ENCODE data around the gene LNX2.
"Not testable (repeated sequence)": the region's sequence is repeated elsewhere in the genome, so short reads cannot be mapped to it uniquely, and the experiment has no call there.

Gene LNX2

DNA sequence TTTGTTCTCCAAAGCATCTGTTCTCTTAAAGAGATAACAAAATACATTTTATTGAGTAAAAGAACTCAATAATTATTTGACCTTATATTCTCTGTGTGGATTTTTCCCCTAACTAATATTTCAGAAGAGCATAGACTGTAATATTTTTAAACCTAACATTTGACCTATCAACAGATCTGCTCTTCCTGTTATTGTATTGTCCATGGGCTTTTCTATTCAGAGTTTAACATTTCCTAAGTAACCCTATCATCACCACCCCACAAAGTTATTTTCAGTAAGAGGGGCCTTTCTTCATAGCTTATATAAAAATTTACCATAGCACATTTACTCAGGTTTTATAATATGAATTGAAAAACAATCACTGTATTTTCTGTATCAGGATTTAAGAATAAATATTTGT is 18.9 kb upstream of the LNX2 start:
- no peak for DNase-seq
- in situ Hi-C loops (cut with MboI; ENCODE audit: low pct_unique_long_range_greater_than_20kb, low sequenced_read_pairs): no loop called here

DNA sequence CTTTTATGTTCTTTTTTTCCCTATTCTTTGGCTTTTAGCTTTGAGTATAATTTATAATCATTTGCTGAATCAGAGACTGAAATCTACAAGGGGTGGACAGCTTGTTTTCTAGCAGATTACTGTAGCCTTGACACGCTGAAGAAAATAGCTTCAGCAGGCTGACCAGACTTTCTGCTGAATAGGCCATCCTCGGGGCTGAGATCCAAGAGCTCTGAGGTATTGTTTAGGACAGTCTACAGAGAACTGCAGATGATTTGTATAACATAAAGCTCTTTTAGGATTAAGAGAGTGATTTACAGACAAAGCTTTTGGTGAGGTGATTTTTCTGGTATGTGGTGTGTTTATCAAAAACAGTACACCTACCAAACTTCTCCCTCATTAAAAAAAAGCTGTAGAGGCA is 18.2 kb upstream of the LNX2 start:
- in situ Hi-C loops (cut with MboI; ENCODE audit: low pct_unique_long_range_greater_than_20kb, low sequenced_read_pairs): no loop called here

DNA sequence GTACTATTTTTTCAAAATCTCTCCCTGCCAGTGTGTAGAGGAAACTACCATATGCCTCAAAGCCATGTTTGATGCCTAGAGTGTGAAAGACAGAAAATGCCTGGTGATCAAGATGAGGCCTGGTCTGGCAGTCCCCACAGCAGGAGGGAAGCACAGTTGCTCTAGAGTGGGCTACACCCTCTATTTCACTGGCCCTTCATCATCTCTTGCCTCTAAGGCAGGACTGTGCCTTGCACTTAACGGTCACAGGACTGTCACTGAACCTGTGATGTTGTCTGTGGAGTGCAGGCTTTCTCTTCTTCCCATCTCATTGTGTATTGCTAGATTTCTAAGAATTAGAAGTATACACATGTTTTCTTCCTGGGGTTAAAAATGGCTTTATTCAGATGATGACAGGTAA is 17.7 kb upstream of the LNX2 start:
- in situ Hi-C loops (cut with MboI; ENCODE audit: low pct_unique_long_range_greater_than_20kb, low sequenced_read_pairs): no loop called here
- no peak for DNase-seq

More for the DNA sequence above, 18.2 kb upstream of the LNX2 start:
- DNase-seq: no peak

DNA sequence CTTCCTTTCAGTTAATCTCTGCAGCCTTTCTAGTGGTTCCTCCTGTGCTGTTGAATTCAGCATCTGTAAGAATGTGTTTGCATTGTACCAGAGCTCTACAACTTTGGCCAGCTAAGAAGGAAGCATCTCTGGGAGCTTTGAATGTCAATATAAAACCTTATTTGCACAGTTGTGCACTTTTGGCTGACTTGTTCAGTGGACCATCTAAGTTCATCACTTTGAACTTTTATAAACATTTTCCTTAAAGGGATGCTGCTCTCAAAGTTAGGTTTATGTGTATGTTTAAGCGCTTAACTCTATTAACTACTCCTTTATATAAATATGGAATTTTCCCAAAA is 16.9 kb upstream of the LNX2 start:
- DNase-seq: no peak
- in situ Hi-C loops (cut with MboI; ENCODE audit: low pct_unique_long_range_greater_than_20kb, low sequenced_read_pairs): no loop called here

DNA sequence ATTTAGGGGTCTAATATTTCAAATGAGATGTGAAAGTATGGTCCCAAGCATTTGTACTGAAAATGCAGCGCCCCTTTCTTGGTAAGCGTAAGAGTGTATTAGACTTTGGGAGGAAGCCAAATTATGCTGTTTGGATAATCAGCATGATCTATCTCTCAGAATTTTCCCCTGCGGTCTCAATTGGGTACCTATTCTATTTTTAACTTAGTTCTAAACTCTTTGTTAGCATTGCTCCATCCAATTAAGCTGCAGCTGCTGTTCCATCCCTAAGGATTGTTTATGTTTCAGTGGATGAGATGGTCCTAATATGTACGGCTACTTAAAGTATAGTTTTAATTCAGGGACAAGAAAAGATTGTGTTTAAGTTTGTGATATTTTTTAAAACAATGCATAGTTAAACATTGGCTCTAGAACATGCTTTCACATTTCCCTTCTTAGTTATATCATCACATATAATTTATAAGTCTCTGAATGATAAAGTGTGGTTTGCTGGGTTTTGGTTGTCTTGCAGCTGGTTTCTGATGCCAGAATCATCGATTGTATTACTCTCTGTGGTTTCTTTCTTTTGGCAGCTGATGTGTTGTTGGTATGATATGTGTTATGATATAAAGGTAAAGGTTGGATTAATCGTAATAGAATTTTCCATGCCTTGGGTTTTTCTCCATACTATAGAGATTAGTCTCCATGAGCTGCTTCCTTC is 16.4 kb upstream of the LNX2 start:
- in situ Hi-C loops (cut with MboI; ENCODE audit: low pct_unique_long_range_greater_than_20kb, low sequenced_read_pairs): no loop called here
- DNase-seq: no peak

DNA sequence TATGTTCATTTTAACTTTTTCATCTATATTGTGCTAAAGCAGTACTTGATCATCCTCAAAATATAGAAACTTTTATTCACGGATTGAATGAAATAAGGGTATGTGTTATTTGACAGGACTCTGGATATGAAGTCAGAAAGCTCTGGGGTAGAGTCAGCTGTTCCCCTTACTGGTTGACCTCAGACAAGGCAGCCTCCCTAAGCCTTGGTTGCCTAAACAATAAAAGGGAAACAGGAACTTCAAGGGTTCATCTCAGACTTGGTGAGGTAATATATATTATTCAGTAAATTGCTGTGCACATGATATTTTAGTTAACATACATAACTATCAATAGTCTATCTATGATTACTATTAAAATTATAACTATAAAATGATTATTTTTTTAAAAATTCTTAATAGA is 14.9 kb upstream of the LNX2 start:
- DNase-seq: peak; percentile 44
- in situ Hi-C loops (cut with MboI; ENCODE audit: low pct_unique_long_range_greater_than_20kb, low sequenced_read_pairs): no loop called here

DNA sequence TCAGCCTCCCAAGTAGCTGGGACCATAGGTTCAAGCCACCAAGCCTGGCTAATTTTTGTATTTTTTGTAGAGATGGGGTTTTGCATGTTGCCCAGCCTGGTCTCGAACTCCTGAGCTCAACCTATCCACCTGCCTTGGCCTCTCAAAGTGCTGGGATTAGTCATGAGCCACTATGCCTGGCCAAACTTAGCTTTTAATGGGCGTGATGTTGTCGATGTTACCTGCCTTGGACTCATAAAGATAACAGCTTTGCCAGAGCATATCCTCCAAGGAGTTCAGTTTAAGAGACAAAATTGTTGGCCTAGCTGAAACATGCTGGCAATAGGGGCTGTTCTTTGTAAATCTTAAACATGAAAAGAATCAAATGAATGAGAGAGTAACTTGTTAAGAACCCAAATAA is 14.5 kb upstream of the LNX2 start:
- DNase-seq: no peak
- in situ Hi-C loops (cut with MboI; ENCODE audit: low pct_unique_long_range_greater_than_20kb, low sequenced_read_pairs): no loop called here

DNA sequence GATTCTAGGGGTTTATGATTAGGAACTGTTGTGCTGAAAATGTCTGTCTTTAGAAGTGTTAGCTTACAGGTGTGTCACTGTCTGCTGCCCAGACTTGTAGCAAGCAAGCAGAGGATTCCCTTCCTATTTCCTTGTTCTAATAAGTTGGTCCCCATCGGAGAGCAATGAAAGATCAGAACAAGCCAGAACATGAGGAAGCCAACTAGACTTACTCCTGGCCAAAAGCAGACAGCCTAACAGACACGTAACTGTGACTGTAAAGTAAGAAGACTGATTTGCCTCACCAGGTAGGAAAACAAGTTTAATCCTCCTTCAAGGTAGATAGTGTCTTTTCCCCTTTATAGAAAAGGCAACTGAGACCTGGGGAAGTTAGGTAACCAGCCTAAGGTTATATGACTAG is 13.9 kb upstream of the LNX2 start:
- no peak for DNase-seq
- in situ Hi-C loops (cut with MboI; ENCODE audit: low pct_unique_long_range_greater_than_20kb, low sequenced_read_pairs): no loop called here

DNA sequence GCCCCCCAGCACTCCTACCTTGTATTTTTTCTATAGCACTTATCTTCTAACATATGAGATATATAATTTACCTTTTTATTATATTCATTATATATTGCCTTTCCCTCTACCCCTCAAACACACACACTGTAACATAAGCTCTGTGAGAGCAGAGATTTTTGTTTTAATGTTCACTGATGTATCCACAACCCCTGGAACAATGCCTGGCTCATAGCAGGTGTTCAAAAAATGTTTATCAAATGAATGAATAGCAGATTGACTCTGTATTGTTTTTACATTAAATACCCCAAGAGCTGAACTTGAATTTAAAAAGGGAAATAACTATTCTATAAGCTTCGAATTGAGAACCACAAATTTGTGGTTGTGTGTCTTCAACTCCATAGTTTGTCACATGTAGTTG is 12.3 kb upstream of the LNX2 start:
- in situ Hi-C loops (cut with MboI; ENCODE audit: low pct_unique_long_range_greater_than_20kb, low sequenced_read_pairs): no loop called here

DNA sequence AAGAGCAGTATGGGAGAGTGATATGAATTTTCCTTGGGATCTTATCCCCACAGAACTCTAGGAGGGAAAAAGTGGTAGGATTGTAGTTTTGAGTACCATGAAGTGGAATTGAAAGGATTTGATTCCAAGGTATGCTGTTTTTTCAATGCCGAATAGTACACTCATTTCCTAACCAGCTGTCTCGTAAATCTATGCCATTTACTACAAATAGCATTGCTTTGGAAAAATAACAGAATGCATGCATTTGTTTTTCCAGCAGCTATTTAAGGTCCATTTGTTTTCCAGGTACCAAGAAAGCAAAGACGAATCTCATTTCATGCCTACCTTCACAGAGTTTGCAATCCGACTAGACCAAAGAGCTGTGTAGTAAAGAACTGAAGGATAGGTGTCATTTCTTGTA is 11.9 kb upstream of the LNX2 start:
- in situ Hi-C loops (cut with MboI; ENCODE audit: low pct_unique_long_range_greater_than_20kb, low sequenced_read_pairs): no loop called here
- no peak for DNase-seq

More for the DNA sequence above, 12.3 kb upstream of the LNX2 start:
- no peak for DNase-seq

DNA sequence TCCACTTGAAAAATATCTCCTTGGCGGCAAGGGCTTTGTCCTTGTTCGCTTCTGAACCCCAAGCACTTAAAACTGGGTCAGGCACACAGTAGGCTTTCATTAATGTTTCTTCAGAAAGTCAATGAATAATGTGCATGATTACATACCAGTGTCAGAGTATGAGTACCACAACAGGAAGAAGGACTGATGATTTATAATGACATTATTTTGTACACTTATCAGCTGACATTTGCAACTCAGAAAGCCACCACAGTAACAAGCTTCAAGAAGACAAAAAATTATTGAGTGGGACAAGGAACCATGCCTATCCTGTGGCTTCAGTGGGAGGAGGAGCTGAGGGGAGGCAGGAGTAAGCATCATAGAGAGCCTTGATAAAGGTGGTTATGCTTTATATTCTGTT is 11.3 kb upstream of the LNX2 start:
- DNase-seq: no peak
- in situ Hi-C loops (cut with MboI; ENCODE audit: low pct_unique_long_range_greater_than_20kb, low sequenced_read_pairs): no loop called here

DNA sequence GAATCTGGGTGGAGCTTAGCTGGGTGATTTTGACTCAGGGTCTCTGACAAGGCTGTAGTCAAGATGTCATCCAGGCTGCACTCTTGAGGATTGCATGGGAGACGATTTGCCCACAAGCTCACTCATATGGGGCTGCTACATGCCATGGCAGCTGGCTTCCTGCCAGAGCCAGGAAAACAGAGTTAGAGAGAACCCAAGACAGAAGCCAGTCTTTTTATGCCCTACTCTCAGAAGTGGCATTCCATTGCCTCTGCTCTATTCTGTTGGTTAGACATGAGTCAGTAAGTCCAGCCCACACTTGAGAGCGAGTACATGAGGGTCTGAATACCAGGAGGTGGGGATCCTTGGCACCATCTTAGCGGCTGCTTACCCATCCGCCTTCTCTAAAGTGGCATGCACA is 10.8 kb upstream of the LNX2 start:
- no peak for DNase-seq
- in situ Hi-C loops (cut with MboI; ENCODE audit: low pct_unique_long_range_greater_than_20kb, low sequenced_read_pairs): no loop called here

DNA sequence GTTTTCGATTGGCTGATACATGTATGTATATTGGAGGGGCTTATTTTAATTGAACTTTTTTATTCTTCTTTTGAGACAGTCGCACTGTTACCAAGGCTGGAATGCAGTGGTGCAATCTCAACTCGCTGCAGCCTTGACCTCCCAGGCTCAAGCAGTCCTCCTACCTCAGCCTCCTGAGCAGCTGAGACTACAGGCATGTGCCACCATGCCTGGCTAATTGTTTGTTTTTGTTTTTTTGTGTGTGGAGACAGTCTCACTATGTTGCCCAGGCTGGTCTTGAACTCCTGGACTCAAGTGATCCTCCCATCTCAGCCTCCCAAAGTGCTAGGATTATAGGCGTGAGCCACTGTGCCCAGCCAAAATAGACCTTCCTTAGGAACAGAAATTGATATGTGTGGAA is 8.4 kb upstream of the LNX2 start:
- in situ Hi-C loops (cut with MboI; ENCODE audit: low pct_unique_long_range_greater_than_20kb, low sequenced_read_pairs); DNase-seq: not testable (repeated sequence)

DNA sequence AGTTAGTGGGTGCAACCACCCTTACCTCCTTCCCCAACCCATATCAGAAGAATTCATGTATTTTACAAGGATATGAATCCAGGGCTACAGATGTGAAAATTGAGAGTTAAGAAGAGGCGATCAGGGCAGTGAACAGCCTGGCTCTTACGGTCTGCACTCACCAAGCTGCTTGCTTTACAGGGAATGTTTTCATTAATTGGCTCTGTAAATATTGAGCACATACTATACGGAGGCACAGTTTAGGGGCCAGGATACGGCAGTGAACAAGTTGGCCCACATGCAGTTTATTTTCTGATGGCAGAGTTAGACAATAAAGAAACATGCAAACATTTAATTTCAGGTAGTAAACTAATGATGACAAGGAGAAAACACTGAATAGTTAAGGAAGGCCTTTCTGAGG is 7.8 kb upstream of the LNX2 start:
- DNase-seq: no peak
- in situ Hi-C loops (cut with MboI; ENCODE audit: low pct_unique_long_range_greater_than_20kb, low sequenced_read_pairs): no loop called here

DNA sequence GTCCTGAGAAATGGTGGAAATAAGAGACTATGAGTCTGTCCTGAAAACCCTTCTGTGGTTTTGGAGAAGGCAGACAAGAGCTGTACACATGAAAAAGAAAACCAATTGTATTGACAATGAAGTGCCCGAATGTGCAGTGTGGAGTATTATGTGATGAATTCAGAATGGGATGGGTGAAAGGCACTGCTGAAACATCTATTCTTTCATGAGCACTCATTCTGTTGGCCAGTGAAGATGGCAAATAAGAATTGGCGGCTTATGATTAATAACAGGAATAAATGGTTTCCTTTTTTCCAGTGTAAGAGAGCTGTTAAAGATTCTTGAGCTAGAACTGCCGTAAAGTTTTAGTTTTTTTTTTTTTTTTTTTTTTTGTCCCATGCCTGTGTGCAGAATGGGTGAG is 7.1 kb upstream of the LNX2 start:
- no peak for DNase-seq
- in situ Hi-C loops (cut with MboI; ENCODE audit: low pct_unique_long_range_greater_than_20kb, low sequenced_read_pairs): no loop called here

DNA sequence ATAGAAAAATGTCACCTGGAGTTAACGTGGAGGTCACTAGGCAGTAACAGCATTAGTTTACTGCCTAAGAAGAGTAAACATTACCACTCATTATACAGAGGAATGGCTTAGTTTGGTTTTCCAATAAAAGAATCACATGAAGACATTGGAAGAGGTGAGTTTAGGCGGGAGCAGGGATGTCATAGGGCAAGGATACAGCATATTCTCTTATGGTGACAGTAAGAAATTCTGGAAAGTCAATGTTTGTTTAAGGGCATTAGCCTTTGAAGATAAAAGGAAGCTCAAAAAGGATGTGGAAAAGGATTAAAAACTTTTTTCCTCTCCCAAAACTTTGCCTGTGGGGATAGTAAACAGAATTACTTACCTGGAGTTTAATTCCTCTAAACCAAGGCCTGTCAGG is 5.5 kb upstream of the LNX2 start:
- in situ Hi-C loops (cut with MboI; ENCODE audit: low pct_unique_long_range_greater_than_20kb, low sequenced_read_pairs): no loop called here
- DNase-seq: no peak

DNA sequence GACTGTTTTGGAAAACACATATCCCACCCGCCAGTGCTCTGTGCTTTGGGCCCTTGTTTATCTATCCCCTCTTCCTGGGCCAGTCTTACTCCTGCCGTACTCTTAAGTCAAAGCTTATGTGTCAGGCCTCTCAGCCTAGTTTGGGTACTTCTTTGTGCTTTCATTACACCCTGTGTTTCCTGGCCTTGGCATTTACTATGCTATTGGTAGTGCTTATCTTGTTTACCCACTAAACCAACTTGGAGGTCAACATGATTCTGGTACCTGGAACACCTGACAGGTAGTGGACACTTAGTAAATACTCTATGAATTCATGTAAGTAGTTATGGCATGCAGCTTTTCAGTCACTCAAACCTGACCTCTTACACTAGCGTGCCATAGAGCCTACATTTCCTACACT is 3.7 kb upstream of the LNX2 start:
- in situ Hi-C loops (cut with MboI; ENCODE audit: low pct_unique_long_range_greater_than_20kb, low sequenced_read_pairs): no loop called here
- DNase-seq: no peak

DNA sequence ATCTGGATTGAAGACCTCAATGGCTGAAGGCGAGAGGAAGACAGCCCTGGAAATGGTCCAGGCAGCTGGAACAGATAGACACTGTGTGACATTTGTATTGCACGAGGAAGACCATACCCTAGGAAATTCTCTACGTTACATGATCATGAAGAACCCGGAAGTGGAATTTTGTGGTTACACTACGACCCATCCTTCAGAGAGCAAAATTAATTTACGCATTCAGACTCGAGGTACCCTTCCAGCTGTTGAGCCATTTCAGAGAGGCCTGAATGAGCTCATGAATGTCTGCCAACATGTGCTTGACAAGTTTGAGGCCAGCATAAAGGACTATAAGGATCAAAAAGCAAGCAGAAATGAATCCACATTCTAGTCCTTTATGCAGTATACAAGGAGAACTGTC is 2.6 kb upstream of the LNX2 start:
- in situ Hi-C loops (cut with MboI; ENCODE audit: low pct_unique_long_range_greater_than_20kb, low sequenced_read_pairs): no loop called here
- DNase-seq: no peak

DNA sequence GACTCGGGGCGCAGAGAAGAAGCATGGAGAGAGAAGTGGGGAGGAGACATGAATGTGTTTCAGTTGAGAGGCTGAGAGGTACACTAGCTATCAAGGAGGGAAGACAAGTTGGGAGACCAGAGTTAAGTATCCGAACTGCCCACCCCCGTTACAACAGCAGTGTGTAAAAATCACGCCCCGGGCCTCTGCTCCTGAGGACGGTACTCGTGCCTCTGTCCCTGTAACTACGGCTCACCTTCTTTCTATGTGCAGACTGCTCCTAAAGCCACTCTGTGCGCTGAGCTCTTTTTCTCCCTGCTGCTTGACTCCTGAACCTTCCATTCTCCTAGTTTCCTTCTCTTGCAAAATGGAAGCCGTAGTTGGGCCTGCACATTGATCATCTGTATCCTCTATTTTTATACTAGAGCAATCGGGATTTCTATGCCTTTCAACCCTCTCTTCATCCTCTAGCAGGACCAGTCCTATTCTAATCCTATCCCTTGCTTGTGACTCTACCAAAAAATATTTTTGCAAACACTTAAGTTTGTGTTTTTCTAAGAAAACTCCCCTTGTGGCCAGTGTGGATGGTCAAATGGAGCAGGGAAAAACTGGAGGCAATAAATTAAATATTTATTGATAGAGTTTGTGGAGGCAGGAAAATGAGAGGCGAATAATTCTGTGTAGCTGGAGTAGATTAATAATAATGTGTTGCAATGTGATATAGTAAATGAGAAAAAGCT is 1.9 kb upstream of the LNX2 start:
- DNase-seq: no peak
- in situ Hi-C loops (cut with MboI; ENCODE audit: low pct_unique_long_range_greater_than_20kb, low sequenced_read_pairs): no loop called here

DNA sequence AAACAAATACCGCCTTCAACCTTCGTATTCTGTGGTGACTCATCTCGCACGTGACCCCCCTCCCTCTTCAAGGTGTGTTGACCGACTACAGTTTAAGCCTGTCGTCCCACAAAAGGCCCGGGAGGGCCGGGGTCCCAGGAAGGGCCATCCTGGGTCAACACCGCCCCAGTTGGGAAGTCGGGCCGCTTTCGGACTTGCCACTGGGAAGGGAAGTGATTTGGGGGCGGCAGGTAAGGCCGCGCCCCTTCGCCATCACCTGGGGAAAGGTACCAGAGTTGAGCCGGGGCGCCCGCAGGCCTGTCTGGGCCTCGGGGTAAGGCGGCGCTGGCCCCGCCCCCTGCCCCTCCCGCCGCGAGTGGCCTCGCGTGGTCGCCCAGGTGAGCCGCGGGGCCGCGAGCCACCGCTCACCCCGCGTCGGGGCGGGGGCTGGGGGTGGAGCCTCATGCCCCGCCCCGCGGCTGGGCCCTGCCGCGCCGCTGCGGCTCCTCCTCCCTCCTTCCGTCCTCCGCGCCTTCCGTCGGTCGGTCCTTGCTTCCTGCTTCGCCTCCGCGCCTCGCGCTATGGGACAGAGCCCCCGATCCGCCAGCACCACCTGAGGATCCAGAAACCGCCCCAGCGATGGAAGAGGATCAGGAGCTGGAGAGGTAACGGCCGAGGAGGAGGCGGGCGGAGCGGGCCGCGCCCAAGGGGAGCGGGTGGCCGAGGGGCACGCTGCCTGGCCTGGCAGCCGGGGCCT is 1.2 kb upstream of the LNX2 start, which contains the start of gene POLR1D:
Gene POLR1D, plus strand, starts transcription at position 527 of the 736 bp plus-strand sequence. Its CDS starts 92 bp downstream, at position 619.
- peak; percentile 82 for DNase-seq
- in situ Hi-C loops (cut with MboI; ENCODE audit: low pct_unique_long_range_greater_than_20kb, low sequenced_read_pairs): no loop called here

DNA sequence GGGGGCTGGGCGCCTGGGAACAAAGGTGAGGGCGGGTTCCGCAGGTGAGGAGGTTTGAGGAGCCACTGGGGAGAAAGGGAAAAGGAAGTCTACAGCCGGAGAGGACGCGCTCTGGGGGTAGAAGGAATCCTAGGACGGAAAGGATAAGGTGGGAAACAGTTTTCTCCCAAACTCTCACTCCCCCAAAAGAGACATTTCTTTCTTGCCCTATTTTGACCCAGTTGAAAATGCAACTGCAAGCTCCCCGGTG is 712 bp upstream of the LNX2 start:
- in situ Hi-C loops (cut with MboI; ENCODE audit: low pct_unique_long_range_greater_than_20kb, low sequenced_read_pairs): no loop called here

More for the DNA sequence above, 712 bp upstream of the LNX2 start:
- DNase-seq: no peak
